Measurements from ENCODE around the gene CTDSPL.

- TF ChIP-seq CTCF (conservative IDR thresholded peaks at IDR 0.05; ENCODE audit: low read depth, low read length) (no peak), EZH2phosphoT487 (IDR thresholded peaks at IDR 0.05; ENCODE audit: borderline replicate concordance, low read length) (no peak), EZH2 (IDR thresholded peaks at IDR 0.05; ENCODE audit: low read length, unreplicated experiment) (no peak)
Observed at GRCh38 chr3:37981348-37981664, 119.6 kb downstream of the CTDSPL start.
